ENCODE results near the gene CASP5.

CASP5 gene

GRCh38 chr11:105054723-105055493, 31.9 kb upstream of the CASP5 start:
- TF ChIP-seq CTCF (IDR thresholded peaks at IDR 0.05; ENCODE audit: low read depth, low read length), result no peak
- no peak overlapping the region for H3K4me3 ChIP-seq (ENCODE audit: low read depth, low read length)

- no peak overlapping the region for H3K4me3 ChIP-seq (ENCODE audit: low read depth, low read length)
- no peak for TF ChIP-seq CTCF (IDR thresholded peaks at IDR 0.05; ENCODE audit: low read depth, low read length)
These were observed 29.5 kb upstream of the CASP5 start for GRCh38 chr11:105052487-105052886.

- no peak for TF ChIP-seq CTCF (IDR thresholded peaks at IDR 0.05; ENCODE audit: low read depth, low read length)
- no peak overlapping the region for H3K4me3 ChIP-seq (ENCODE audit: low read depth, low read length)
These were observed 28.6 kb upstream of the CASP5 start for GRCh38 chr11:105051559-105051958.

GRCh38 chr11:105049481-105049880, 26.5 kb upstream of the CASP5 start:
- TF ChIP-seq CTCF (IDR thresholded peaks at IDR 0.05; ENCODE audit: low read depth, low read length), result no peak
- H3K4me3 ChIP-seq (ENCODE audit: low read depth, low read length), result no peak overlapping the region

GRCh38 chr11:105046898-105047579, 24.1 kb upstream of the CASP5 start:
- H3K4me3 ChIP-seq (ENCODE audit: low read depth, low read length), result no peak overlapping the region
- no peak for TF ChIP-seq CTCF (IDR thresholded peaks at IDR 0.05; ENCODE audit: low read depth, low read length)

GRCh38 chr11:105045676-105046296, 22.8 kb upstream of the CASP5 start:
- peak overlapping the region; percentile 62 for H3K4me3 ChIP-seq (ENCODE audit: low read depth, low read length)
- no peak for TF ChIP-seq CTCF (IDR thresholded peaks at IDR 0.05; ENCODE audit: low read depth, low read length)

GRCh38 chr11:105044557-105045524, 21.9 kb upstream of the CASP5 start, which contains the start of gene CARD16:
Gene CARD16 (minus strand): TSS chr11:105045335. CDS start chr11:105045297, 38 bp downstream.
- H3K4me3 ChIP-seq (ENCODE audit: low read depth, low read length), result peak within 1 kb of the TSS; percentile 62
